Neural cell (in vitro differentiated cells): ENCODE data around the gene MAMDC2. TPM values are rescaled to one million over a fixed set of nuclear protein-coding genes. Genes with fewer than 3 reads are reported as not detected.

Experiments
- H2AFZ ChIP-seq: fragments of 200-600, 300-800 bp; sonication (generic), shearing (Covaris generic); 2 replicates; pipeline ENCODE4 v1.6.0; 2014; ENCODE audit warnings: low read depth, mild to moderate bottlenecking, antibody characterized with exemption, low read length, moderate library complexity
- H3F3A ChIP-seq: fragments of 200-600 bp; shearing (Covaris generic); 2 replicates; pipeline ENCODE4 v1.6.1; 2016; ENCODE audit warnings: mild to moderate bottlenecking, moderate library complexity, mixed read lengths, antibody characterized with exemption, low read length; ENCODE audit not compliant: insufficient read depth, poor library complexity, severe bottlenecking
- H3K27ac ChIP-seq: fragments of 200-600, 300-800 bp; sonication (generic), shearing (Covaris generic); 2 replicates; pipeline ENCODE4 v1.5.1; 2014; ENCODE audit warnings: mild to moderate bottlenecking, low read length, moderate library complexity
- H3K27me3 ChIP-seq: fragments of 300-800, 200-600 bp; sonication (generic), shearing (Covaris generic); 2 replicates; pipeline ENCODE4 v1.6.0; 2014; ENCODE audit warnings: mild to moderate bottlenecking, low read depth, low read length, moderate library complexity; ENCODE audit not compliant: insufficient read depth
- H3K36me3 ChIP-seq: fragments of 300-800, 200-600 bp; sonication (generic), shearing (Covaris generic); 2 replicates; pipeline ENCODE4 v1.5.1; 2014; ENCODE audit warnings: mild to moderate bottlenecking, antibody characterized with exemption, low read length, moderate library complexity; ENCODE audit not compliant: insufficient read depth
- H3K4me2 ChIP-seq: fragments of 300-800, 200-600 bp; sonication (generic), shearing (Covaris generic); 2 replicates; pipeline ENCODE4 v1.6.0; 2014; ENCODE audit warnings: mild to moderate bottlenecking, low read length
- H3K4me3 ChIP-seq: fragments of 300-800, 200-600 bp; sonication (generic), shearing (Covaris generic); 2 replicates; pipeline ENCODE4 v1.5.1; 2014; ENCODE audit warnings: mild to moderate bottlenecking, low read length, moderate library complexity
- H3K79me2 ChIP-seq: fragments of 200-600 bp; shearing (Covaris generic); replicated peaks from 2 replicates; pipeline ENCODE4 v1.6.0; 2014; ENCODE audit warnings: mild to moderate bottlenecking, low read length, moderate library complexity; ENCODE audit not compliant: insufficient read depth
- H3K9ac ChIP-seq: fragments of 300-800, 200-600 bp; sonication (generic), shearing (Covaris generic); 2 replicates; pipeline ENCODE4 v1.6.1; 2016; ENCODE audit warnings: mild to moderate bottlenecking, low read length, mixed read lengths
- H3K9me2 ChIP-seq: fragments of 200-600 bp; shearing (Covaris generic); 2 replicates; pipeline ENCODE4 v1.6.1; 2016; ENCODE audit warnings: mild to moderate bottlenecking, low read length, mixed read lengths; ENCODE audit not compliant: insufficient read depth
- H3K9me3 ChIP-seq: fragments of 200-600, 300-800 bp; sonication (generic), shearing (Covaris generic); 2 replicates; pipeline ENCODE4 v1.6.1; 2016; ENCODE audit warnings: mild to moderate bottlenecking, mixed run types, low read length, moderate library complexity, mixed read lengths
- H4K20me1 ChIP-seq: fragments of 200-600 bp; shearing (Covaris generic); 2 replicates; pipeline ENCODE4 v1.6.1; 2016; ENCODE audit warnings: mild to moderate bottlenecking, mixed run types; ENCODE audit not compliant: insufficient read depth
- EP300 ChIP-seq: fragments of 450-650 bp; conservative IDR thresholded peaks from 2 replicates; pipeline ENCODE4 v1.6.1; 2014; ENCODE audit warnings: antibody characterized with exemption, mild to moderate bottlenecking, moderate library complexity; ENCODE audit not compliant: poor library complexity, severe bottlenecking
- EZH2 ChIP-seq: fragments of 200-600, 300-800 bp; shearing (Covaris generic), sonication (generic); IDR thresholded peaks from 2 replicates; pipeline ENCODE4 v1.6.1; 2014; ENCODE audit warnings: antibody characterized with exemption, low read length, borderline replicate concordance, mild to moderate bottlenecking; ENCODE audit not compliant: insufficient read depth, poor library complexity, severe bottlenecking
- MXI1 ChIP-seq: fragments of 450-650 bp; conservative IDR thresholded peaks from 2 replicates; pipeline ENCODE4 v1.6.1; 2014; ENCODE audit warnings: antibody characterized with exemption, mild to moderate bottlenecking; ENCODE audit not compliant: poor library complexity, severe bottlenecking
- POLR2AphosphoS5 ChIP-seq: IDR thresholded peaks from 2 replicates; pipeline ENCODE4 v1.6.1; 2012
- RAD21 ChIP-seq: fragments of 450-650 bp; conservative IDR thresholded peaks from 2 replicates; pipeline ENCODE4 v1.6.1; 2014; ENCODE audit warnings: antibody characterized with exemption, mild to moderate bottlenecking, moderate library complexity
- REST ChIP-seq: IDR thresholded peaks from 2 replicates; pipeline ENCODE4 v1.6.1; 2012; ENCODE audit warnings: borderline replicate concordance
- SMC3 ChIP-seq: fragments of 450-650 bp; conservative IDR thresholded peaks from 2 replicates; pipeline ENCODE4 v1.6.1; 2014; ENCODE audit warnings: antibody characterized with exemption, mild to moderate bottlenecking, moderate library complexity; ENCODE audit not compliant: poor library complexity
- TAF1 ChIP-seq: IDR thresholded peaks from 2 replicates; pipeline ENCODE4 v1.6.1; 2012; ENCODE audit warnings: low read depth
- polyA plus RNA-seq: library from polyadenylated mRNA; depleted of rRNA; stranded (reverse); fragments of >200 nt; gene quantifications from 2 replicates; pipeline ENCODE4 v1.2.3, GENCODE V29; 2014
- TF ChIP-seq, protein P1 (sequence below): fragments of 450-650 bp; IDR thresholded peaks from 2 replicates; pipeline ENCODE4 v1.5.1; 2014; ENCODE audit warnings: antibody characterized with exemption, mild to moderate bottlenecking, moderate library complexity; ENCODE audit not compliant: poor library complexity, severe bottlenecking

MAMDC2 gene
- polyA plus RNA-seq, 1 donor from 2014 or later: 0.30 TPM

DNA sequence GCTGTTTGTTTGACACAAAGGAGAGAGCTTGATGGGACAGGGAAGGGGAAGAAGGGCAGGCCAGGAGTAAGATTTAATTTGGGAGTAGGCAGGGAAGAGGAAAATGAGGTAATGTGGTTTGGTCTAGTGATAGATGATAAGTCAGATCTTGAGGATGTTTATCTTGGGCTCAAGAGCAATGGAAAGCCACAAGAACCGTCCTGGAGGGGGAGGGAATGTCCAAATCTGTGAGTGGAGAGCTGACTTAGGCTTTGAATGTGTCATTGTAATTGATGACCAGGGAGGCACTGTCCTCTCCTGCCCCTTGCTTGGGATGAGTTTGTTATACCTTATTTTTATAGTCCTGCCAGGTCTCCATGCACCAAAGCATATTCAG, 37.5 kb downstream of the MAMDC2 start:
- TF ChIP-seq SMC3: no peak
- TF ChIP-seq REST: no peak
- no peak for TF ChIP-seq RAD21
- no peak for TF ChIP-seq POLR2AphosphoS5
- TF ChIP-seq TAF1: no peak
- TF ChIP-seq, protein P1, sequence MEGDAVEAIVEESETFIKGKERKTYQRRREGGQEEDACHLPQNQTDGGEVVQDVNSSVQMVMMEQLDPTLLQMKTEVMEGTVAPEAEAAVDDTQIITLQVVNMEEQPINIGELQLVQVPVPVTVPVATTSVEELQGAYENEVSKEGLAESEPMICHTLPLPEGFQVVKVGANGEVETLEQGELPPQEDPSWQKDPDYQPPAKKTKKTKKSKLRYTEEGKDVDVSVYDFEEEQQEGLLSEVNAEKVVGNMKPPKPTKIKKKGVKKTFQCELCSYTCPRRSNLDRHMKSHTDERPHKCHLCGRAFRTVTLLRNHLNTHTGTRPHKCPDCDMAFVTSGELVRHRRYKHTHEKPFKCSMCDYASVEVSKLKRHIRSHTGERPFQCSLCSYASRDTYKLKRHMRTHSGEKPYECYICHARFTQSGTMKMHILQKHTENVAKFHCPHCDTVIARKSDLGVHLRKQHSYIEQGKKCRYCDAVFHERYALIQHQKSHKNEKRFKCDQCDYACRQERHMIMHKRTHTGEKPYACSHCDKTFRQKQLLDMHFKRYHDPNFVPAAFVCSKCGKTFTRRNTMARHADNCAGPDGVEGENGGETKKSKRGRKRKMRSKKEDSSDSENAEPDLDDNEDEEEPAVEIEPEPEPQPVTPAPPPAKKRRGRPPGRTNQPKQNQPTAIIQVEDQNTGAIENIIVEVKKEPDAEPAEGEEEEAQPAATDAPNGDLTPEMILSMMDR: no peak
- TF ChIP-seq EZH2: no peak
- TF ChIP-seq MXI1: no peak
- no peak for TF ChIP-seq EP300
- Histone ChIP-seq H3K9ac (no peak overlapping the region), H3K9me3 (no peaks in the 10 kb centered on the region), H3K36me3 (no peaks in the 10 kb centered on the region), H3K27ac (no peak overlapping the region), H3K9me2 (no peaks in the 10 kb centered on the region), H4K20me1 (no peaks in the 10 kb centered on the region), H3K79me2 (no peaks in the 10 kb centered on the region), H3K4me3 (no peak overlapping the region), H3K27me3 (no peaks in the 10 kb centered on the region), H3K4me2 (no peak overlapping the region), H3F3A (no peaks in the 10 kb centered on the region), H2AFZ (no peak overlapping the region)

- Histone ChIP-seq H3K79me2 (no peaks in the 10 kb centered on the region), H3K9me2 (no peaks in the 10 kb centered on the region), H3K9me3 (no peaks in the 10 kb centered on the region), H4K20me1 (no peaks in the 10 kb centered on the region), H3K4me2 (no peak overlapping the region), H3K4me3 (no peak overlapping the region), H3K9ac (no peak overlapping the region), H2AFZ (no peak overlapping the region), H3K27me3 (no peaks in the 10 kb centered on the region), H3K27ac (no peak overlapping the region), H3F3A (no peaks in the 10 kb centered on the region), H3K36me3 (no peaks in the 10 kb centered on the region)
- TF ChIP-seq EP300 (no peak), REST (no peak), EZH2 (no peak), RAD21 (no peak), MXI1 (no peak), SMC3 (no peak), POLR2AphosphoS5 (no peak), TAF1 (no peak)
- TF ChIP-seq, protein P1: no peak
Measured at GRCh38 chr9:70083429-70083828, 39.8 kb downstream of the MAMDC2 start.
